Measurements from ENCODE around the gene MLEC.

- TF ChIP-seq, protein P1, sequence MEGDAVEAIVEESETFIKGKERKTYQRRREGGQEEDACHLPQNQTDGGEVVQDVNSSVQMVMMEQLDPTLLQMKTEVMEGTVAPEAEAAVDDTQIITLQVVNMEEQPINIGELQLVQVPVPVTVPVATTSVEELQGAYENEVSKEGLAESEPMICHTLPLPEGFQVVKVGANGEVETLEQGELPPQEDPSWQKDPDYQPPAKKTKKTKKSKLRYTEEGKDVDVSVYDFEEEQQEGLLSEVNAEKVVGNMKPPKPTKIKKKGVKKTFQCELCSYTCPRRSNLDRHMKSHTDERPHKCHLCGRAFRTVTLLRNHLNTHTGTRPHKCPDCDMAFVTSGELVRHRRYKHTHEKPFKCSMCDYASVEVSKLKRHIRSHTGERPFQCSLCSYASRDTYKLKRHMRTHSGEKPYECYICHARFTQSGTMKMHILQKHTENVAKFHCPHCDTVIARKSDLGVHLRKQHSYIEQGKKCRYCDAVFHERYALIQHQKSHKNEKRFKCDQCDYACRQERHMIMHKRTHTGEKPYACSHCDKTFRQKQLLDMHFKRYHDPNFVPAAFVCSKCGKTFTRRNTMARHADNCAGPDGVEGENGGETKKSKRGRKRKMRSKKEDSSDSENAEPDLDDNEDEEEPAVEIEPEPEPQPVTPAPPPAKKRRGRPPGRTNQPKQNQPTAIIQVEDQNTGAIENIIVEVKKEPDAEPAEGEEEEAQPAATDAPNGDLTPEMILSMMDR (IDR thresholded peaks at IDR 0.05) = no peak
- TF ChIP-seq POLR2A (IDR thresholded peaks at IDR 0.05) = no peak
Measured at GRCh38 chr12:120711411-120711810, 24.5 kb downstream of the MLEC start.
